GM12878 (cell line): Measurements from ENCODE around the gene NAB1. TPM values are rescaled to one million over a fixed set of nuclear protein-coding genes. Genes with fewer than 3 reads are reported as not detected.

Experiments used
- BACH1 ChIP-seq: fragments of 450-650 bp; IDR thresholded peaks from 2 replicates; pipeline ENCODE4 v1.6.1; 2017; ENCODE audit warnings: mild to moderate bottlenecking, borderline replicate concordance
- BCL11A ChIP-seq: IDR thresholded peaks from 2 replicates; pipeline ENCODE4 v1.6.1; 2011; ENCODE audit warnings: low read depth, low read length
- CREM ChIP-seq: IDR thresholded peaks from 2 replicates; pipeline ENCODE4 v1.6.1; 2014; ENCODE audit warnings: antibody characterized with exemption, low read depth
- E2F8 ChIP-seq: fragments of 450-650 bp; IDR thresholded peaks from 2 replicates; pipeline ENCODE4 v1.6.1; 2018; ENCODE audit warnings: mild to moderate bottlenecking, low read depth, moderate library complexity; ENCODE audit not compliant: partially characterized antibody
- IRF3 ChIP-seq: fragments of 450-650 bp; IDR thresholded peaks from 2 replicates; pipeline ENCODE4 v1.6.1; 2014; ENCODE audit warnings: mild to moderate bottlenecking
- JUND ChIP-seq: IDR thresholded peaks from 2 replicates; pipeline ENCODE4 v1.6.1; 2012; ENCODE audit warnings: low read depth, mild to moderate bottlenecking, low read length, improper control_type of control experiment, moderate library complexity
- MAX ChIP-seq: IDR thresholded peaks from 2 replicates; pipeline ENCODE4 v1.6.1; 2012; ENCODE audit warnings: low read depth, low read length, improper control_type of control experiment
- MEF2B ChIP-seq: fragments of 450-650 bp; IDR thresholded peaks from 2 replicates; pipeline ENCODE4 v1.6.1; 2018; ENCODE audit warnings: mild to moderate bottlenecking, moderate library complexity; ENCODE audit not compliant: partially characterized antibody, poor library complexity, severe bottlenecking
- PAX8 ChIP-seq: fragments of 450-650 bp; IDR thresholded peaks from 2 replicates; pipeline ENCODE4 v1.6.1; 2017; ENCODE audit warnings: mild to moderate bottlenecking, moderate library complexity
- RAD21 ChIP-seq: IDR thresholded peaks from 2 replicates; pipeline ENCODE4 v1.6.1; 2011; ENCODE audit warnings: mild to moderate bottlenecking, low read depth, low read length, moderate library complexity; ENCODE audit not compliant: insufficient read depth
- RELB ChIP-seq: fragments of 450-650 bp; IDR thresholded peaks from 2 replicates; pipeline ENCODE4 v1.6.1; 2017; ENCODE audit warnings: low read depth, mild to moderate bottlenecking, moderate library complexity
- SMARCA5 ChIP-seq: fragments of 450-650 bp; IDR thresholded peaks from 2 replicates; pipeline ENCODE4 v1.6.1; 2017; ENCODE audit warnings: mild to moderate bottlenecking
- STAT1 ChIP-seq: fragments of 450-650 bp; conservative IDR thresholded peaks from 2 replicates; pipeline ENCODE4 v1.6.1; 2014; ENCODE audit warnings: antibody characterized with exemption, mild to moderate bottlenecking
- TARDBP ChIP-seq: IDR thresholded peaks from 2 replicates; pipeline ENCODE4 v1.6.1; 2016; ENCODE audit warnings: borderline replicate concordance
- polyA plus RNA-seq, 11 experiments: library from polyadenylated mRNA; depleted of rRNA in 4 of 11; unstranded in 6 of 11; stranded (reverse) in 5 of 11; fragments of >200 nt; fragmentation: Nextera tagmentation in 4 of 11; fragmentation: Illumina TruSeq in 1 of 11; extraction: Ambion mirVana in 4 of 11; extraction: Trizol in 1 of 11; gene quantifications; 1 replicate in 1 of 11; 2 replicates in 10 of 11; pipeline versions ENCODE4 v1.2.1 to v1.2.3, GENCODE V29; 2011 to 2016; ENCODE audit warnings: inconsistent platforms in 2 of 11, missing spikeins in 2 of 11, low read depth in 1 of 11
- total RNA-seq, 4 experiments: library from RNA; depleted of rRNA in 3 of 4; stranded (reverse); fragments of >200 nt in 3 of 4; fragmentation: Illumina TruSeq in 1 of 4; extraction: Trizol in 1 of 4; gene quantifications; 2 replicates each; pipeline versions ENCODE4 v1.2.1 to v1.2.3, GENCODE V29; 2013 to 2021
- TF ChIP-seq, protein P1 (sequence below): fragments of 450-650 bp; IDR thresholded peaks from 2 replicates; pipeline ENCODE4 v1.6.1; 2017; ENCODE audit warnings: mild to moderate bottlenecking, moderate library complexity
- TF ChIP-seq, protein P2 (sequence below): fragments of 450-650 bp; conservative IDR thresholded peaks from 2 replicates; pipeline ENCODE4 v1.6.1; 2017; ENCODE audit warnings: mild to moderate bottlenecking, moderate library complexity

NAB1 gene
- total and polyA plus RNA-seq, 10 of the 15 experiments (the other 5 are each of a cell fraction or from before 2014, with no cell fraction given), result 4.5 to 39.6 (median 23.0) TPM

DNA sequence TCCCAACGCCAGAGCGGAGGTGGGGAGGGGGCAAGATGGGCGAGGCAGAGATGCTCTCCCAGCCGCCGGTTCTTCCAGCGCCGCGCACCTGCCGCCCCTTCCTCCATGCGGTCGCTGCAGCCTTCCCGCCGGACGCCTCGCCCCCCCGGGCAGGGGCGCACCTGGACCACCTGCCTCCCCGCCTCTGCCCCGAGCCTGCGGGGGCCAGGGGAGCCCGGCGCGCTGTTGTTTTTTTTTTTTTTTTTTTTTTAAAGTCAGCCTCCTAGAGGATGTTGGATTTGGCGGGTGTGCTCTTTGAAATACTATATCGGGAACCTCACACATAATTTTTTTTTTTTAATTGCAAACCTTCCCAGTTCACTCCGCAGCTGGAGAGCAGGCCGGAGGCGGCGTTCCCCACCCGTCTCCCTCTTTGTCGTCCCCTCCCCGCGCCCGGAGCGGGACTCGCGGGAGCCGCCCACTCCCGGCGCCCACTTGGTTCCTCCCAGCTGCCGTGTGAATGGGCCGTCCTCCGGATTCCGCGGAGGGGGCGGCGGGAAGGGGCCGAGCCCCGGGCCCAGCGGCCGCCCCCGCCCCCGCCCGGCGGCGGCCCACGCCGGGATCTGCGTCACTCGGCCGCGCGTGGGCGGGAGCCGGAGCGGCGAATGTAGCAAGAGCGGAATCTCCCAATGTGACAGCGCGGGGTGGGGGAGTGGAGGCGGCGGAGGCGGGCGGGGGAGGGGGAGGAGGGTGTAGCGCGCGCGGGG, 421 bp upstream of the NAB1 start (continued):
- TF ChIP-seq, protein P1, sequence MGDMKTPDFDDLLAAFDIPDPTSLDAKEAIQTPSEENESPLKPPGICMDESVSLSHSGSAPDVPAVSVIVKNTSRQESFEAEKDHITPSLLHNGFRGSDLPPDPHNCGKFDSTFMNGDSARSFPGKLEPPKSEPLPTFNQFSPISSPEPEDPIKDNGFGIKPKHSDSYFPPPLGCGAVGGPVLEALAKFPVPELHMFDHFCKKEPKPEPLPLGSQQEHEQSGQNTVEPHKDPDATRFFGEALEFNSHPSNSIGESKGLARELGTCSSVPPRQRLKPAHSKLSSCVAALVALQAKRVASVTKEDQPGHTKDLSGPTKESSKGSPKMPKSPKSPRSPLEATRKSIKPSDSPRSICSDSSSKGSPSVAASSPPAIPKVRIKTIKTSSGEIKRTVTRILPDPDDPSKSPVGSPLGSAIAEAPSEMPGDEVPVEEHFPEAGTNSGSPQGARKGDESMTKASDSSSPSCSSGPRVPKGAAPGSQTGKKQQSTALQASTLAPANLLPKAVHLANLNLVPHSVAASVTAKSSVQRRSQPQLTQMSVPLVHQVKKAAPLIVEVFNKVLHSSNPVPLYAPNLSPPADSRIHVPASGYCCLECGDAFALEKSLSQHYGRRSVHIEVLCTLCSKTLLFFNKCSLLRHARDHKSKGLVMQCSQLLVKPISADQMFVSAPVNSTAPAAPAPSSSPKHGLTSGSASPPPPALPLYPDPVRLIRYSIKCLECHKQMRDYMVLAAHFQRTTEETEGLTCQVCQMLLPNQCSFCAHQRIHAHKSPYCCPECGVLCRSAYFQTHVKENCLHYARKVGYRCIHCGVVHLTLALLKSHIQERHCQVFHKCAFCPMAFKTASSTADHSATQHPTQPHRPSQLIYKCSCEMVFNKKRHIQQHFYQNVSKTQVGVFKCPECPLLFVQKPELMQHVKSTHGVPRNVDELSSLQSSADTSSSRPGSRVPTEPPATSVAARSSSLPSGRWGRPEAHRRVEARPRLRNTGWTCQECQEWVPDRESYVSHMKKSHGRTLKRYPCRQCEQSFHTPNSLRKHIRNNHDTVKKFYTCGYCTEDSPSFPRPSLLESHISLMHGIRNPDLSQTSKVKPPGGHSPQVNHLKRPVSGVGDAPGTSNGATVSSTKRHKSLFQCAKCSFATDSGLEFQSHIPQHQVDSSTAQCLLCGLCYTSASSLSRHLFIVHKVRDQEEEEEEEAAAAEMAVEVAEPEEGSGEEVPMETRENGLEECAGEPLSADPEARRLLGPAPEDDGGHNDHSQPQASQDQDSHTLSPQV, result 0 out of 2 replicates have a peak, but pooled peaks have one; percentile 11
- TF ChIP-seq SMARCA5 (peak; percentile 38), STAT1 (no peak), TARDBP (0 out of 2 replicates have a peak, but pooled peaks have one; percentile 43), E2F8 (no peak), BACH1 (peak; percentile 91), RELB (peak; percentile 57), RAD21 (0 out of 2 replicates have a peak, but pooled peaks have one; percentile 10), CREM (peak; percentile 74), IRF3 (no peak), MEF2B (no peak), PAX8 (no peak), BCL11A (peak; percentile 54), MAX (no peak), JUND (peak; percentile 79; the same call in 1 of the 2 replicates)
- TF ChIP-seq, protein P2, sequence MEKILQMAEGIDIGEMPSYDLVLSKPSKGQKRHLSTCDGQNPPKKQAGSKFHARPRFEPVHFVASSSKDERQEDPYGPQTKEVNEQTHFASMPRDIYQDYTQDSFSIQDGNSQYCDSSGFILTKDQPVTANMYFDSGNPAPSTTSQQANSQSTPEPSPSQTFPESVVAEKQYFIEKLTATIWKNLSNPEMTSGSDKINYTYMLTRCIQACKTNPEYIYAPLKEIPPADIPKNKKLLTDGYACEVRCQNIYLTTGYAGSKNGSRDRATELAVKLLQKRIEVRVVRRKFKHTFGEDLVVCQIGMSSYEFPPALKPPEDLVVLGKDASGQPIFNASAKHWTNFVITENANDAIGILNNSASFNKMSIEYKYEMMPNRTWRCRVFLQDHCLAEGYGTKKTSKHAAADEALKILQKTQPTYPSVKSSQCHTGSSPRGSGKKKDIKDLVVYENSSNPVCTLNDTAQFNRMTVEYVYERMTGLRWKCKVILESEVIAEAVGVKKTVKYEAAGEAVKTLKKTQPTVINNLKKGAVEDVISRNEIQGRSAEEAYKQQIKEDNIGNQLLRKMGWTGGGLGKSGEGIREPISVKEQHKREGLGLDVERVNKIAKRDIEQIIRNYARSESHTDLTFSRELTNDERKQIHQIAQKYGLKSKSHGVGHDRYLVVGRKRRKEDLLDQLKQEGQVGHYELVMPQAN, result peak; percentile 42; the same call in 1 of the 2 replicates
